GM12892 (cell line): ENCODE results near the gene CDON.

Experiments
- POLR2A ChIP-seq: IDR thresholded peaks from 2 replicates; pipeline ENCODE4 v1.6.1; 2011; ENCODE audit warnings: low read depth, low read length, control low read depth
- TAF1 ChIP-seq: IDR thresholded peaks from 2 replicates; pipeline ENCODE4 v1.6.1; 2011; ENCODE audit warnings: low read depth, mild to moderate bottlenecking, control low read depth, low read length, borderline replicate concordance

DNA sequence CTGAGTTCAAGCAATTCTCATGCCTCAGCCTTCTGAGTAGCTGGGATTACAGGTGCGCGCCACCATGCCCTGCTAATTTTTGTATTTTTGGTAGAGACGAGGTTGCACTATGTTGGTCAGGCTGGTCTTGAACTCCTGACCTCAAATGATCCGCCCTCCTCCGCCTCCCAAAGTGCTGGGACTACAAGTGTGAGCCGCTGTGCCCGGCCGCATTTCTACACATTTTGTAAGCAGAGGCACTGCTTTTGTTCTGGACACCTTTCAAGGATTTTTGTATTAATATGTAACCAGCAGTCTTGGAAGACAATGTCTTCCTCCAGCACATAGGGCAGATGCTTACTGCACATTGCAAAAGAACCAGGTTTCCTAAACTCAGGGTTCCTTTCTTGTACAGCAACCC is 128.2 kb downstream of the CDON start:
- no peak for TF ChIP-seq POLR2A
- no peak for TF ChIP-seq TAF1
